GM21529 (cell line): ENCODE results near the gene PCDHGA2.
"Not testable (repeated sequence)": the region's sequence is repeated elsewhere in the genome, so short reads cannot be mapped to it uniquely, and the experiment has no call there.

Source experiments
- ATAC-seq: cut with Tn5 transposase; IDR thresholded peaks from one replicate; pipeline ENCODE4 v1.9.1; 2021; ENCODE audit not compliant: unreplicated experiment

Gene PCDHGA2

GRCh38 chr5:141346017-141346416 is 7.5 kb downstream of the PCDHGA2 start:
- not testable (repeated sequence) for ATAC-seq

DNA sequence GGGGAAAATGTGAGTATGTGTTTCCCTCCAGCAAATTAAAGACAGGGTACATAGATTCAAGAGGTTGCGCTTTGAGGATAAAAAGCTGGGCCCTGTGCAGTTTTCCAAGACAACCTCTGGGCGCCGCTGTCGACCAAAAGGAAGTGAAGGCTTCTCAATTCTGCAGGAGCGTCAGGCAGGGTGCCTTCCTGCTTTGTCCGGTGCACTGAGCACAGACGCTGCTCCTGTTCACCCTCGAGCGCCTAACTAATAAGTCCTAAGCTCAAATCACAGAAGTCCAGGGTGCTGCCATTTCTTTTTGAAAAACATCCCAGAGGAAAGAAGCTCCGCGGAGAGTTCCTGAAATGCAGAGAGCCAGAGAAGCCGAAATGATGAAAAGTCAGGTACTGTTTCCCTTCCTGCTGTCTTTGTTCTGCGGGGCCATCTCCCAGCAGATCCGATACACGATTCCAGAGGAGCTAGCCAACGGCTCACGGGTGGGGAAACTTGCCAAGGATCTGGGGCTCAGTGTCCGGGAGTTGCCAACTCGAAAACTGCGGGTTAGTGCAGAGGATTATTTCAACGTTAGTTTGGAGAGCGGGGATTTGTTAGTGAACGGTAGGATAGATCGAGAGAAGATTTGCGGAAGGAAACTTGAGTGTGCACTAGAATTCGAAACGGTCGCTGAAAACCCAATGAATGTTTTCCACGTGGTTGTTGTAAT is 11.5 kb downstream of the PCDHGA2 start, which contains the start of gene PCDHGB1:
PCDHGB1 (plus strand) TSS at position 183 of the 703 bp plus-strand sequence; CDS start at position 345, 162 bp downstream.
- ATAC-seq: peak; percentile 91

GRCh38 chr5:141351591-141351990 is 13.0 kb downstream of the PCDHGA2 start:
- no peak for ATAC-seq

- no peak for ATAC-seq
These were observed 16.4 kb downstream of the PCDHGA2 start, which contains the start of gene PCDHGA4 for GRCh38 chr5:141354900-141355469. Gene PCDHGA4 (plus strand): TSS chr5:141355021. CDS start chr5:141355108, 87 bp downstream.

DNA sequence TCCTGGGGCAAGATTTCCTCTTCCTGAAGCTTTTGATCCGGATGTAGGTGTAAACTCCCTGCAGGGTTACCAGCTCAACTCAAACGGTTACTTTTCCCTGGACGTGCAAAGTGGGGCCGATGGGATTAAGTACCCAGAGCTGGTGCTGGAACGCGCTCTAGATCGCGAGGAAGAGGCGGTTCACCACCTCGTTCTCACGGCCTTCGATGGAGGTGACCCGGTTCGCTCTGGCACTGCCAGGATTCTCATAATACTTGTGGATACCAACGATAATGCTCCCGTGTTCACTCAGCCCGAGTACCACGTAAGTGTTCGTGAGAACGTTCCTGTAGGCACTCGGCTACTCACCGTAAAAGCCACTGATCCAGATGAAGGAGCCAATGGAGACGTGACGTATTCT is 17.1 kb downstream of the PCDHGA2 start:
- ATAC-seq: no peak

DNA sequence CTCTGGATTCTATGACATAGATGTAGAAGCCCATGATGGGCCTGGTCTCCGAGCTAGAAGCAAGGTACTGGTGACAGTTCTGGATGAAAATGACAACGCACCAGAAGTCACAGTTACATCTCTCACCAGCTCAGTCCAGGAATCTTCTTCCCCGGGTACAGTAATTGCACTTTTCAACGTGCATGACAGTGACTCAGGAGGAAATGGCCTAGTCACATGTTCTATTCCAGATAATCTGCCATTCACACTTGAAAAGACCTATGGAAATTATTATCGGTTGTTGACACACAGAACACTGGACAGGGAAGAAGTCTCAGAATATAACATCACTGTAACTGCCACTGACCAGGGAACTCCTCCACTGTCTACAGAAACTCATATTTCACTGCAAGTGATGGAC is 17.6 kb downstream of the PCDHGA2 start:
- ATAC-seq: no peak

GRCh38 chr5:141356950-141357349 is 18.4 kb downstream of the PCDHGA2 start:
- ATAC-seq: no peak

GRCh38 chr5:141359790-141360426 is 21.3 kb downstream of the PCDHGA2 start, which contains the start of gene PCDHGB2:
Gene PCDHGB2 (plus strand): TSS chr5:141359994. CDS start chr5:141360136, 142 bp downstream.
- ATAC-seq: no peak

DNA sequence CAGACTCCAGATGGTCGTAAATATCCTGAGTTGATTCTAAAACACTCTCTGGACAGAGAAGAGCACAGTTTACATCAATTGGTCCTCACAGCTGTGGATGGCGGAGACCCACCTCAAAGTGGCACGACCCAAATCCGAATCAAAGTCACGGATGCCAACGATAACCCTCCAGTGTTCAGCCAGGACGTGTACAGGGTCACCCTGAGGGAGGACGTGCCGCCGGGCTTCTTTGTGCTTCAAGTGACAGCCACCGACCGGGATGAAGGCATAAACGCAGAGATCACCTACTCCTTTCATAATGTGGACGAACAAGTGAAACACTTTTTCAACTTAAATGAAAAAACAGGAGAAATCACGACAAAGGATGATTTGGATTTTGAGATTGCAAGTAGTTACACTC is 22.1 kb downstream of the PCDHGA2 start:
- no peak for ATAC-seq

GRCh38 chr5:141362719-141363118 is 24.2 kb downstream of the PCDHGA2 start:
- no peak for ATAC-seq

GRCh38 chr5:141363952-141364660 is 25.5 kb downstream of the PCDHGA2 start, which contains the start of gene PCDHGA5:
Gene PCDHGA5 (plus strand): TSS chr5:141364162. CDS start chr5:141364331, 169 bp downstream.
- ATAC-seq: no peak

- no peak for ATAC-seq
These were observed 27.7 kb downstream of the PCDHGA2 start for GRCh38 chr5:141366016-141366896.

GRCh38 chr5:141369994-141370848 is 31.7 kb downstream of the PCDHGA2 start, which contains the start of gene PCDHGB3:
Gene PCDHGB3 (plus strand): TSS chr5:141370242. CDS start chr5:141370395, 153 bp downstream.
- peak; percentile 99 for ATAC-seq

GRCh38 chr5:141371572-141372475 is 33.3 kb downstream of the PCDHGA2 start:
- no peak for ATAC-seq

DNA sequence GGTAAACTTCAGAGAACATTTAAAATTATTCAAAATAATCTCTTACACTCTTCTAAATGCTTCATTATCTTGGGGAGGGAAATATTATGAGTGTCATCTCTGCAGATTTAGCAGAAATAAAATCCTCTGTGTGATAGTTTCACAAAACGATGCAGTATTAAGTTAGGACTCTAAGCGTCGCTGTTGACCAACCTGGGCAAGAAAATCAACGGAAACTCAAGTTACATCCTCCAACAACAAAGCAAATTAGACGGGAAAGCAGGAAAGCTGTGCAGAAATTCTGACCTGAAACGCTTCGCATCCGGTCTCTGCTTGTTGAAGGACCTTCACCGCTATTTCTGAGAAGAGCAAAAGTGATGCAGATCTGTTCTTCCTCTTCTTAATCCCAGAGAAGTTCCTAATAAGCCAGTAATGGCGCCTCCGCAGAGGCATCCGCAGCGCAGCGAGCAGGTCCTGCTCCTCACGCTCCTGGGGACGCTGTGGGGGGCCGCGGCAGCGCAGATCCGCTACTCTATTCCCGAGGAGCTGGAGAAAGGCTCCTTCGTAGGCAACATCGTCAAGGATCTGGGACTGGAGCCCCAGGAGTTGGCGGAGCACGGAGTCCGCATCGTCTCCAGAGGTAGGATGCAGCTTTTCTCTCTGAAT is 35.2 kb downstream of the PCDHGA2 start, which contains the start of gene PCDHGA6:
PCDHGA6 (plus strand) TSS at position 219 of the 645 bp plus-strand sequence; CDS start at position 412, 193 bp downstream.
- ATAC-seq: no peak

DNA sequence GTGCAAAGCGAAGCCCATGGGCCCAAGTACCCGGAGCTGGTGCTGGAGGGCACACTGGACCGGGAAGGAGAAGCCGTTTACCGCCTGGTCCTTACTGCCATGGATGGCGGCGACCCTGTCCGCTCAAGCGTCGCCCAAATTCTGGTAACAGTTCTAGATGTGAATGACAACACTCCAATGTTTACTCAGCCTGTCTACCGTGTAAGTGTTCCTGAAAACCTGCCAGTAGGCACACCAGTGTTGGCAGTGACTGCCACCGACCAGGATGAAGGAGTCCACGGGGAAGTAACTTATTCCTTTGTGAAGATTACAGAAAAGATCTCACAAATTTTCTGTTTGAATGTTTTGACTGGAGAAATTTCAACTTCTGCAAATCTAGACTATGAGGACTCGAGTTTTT is 36.1 kb downstream of the PCDHGA2 start:
- ATAC-seq: no peak

DNA sequence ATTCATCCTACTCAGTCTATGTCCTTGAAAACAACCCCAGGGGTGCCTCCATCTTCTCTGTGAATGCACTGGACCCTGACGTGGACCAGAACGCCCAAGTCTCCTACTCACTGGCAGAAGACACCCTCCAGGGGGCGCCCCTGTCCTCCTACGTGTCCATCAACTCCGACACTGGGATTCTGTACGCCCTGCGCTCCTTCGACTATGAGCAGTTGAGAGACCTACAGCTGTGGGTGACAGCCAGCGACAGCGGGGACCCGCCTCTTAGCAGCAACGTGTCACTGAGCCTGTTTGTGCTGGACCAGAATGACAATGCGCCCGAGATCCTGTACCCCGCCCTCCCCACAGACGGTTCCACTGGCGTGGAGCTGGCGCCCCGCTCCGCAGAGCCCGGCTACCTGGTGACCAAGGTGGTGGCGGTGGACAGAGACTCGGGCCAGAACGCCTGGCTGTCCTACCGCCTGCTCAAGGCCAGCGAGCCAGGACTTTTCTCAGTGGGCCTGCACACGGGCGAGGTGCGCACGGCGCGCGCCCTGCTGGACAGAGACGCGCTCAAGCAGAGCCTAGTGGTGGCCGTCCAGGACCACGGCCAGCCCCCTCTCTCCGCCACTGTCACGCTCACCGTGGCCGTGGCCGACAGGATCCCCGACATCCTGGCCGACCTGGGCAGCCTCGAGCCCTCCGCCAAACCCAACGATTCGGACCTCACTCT is 37.0 kb downstream of the PCDHGA2 start:
- not testable (repeated sequence) for ATAC-seq
